Stimulated activated CD4-positive, alpha-beta T cell treated with anti-CD3 and anti-CD28 coated beads, TNF-alpha, amount 100 ng/mL, for 24 hours (primary cell): ENCODE results near the gene NOL8.

Source experiments
- DNase-seq, 3 experiments: peaks; one replicate each; pipeline ENCODE4 v3.0.0-alpha.2; 2020; ENCODE audit warnings: low read depth in 3 of 3

Gene NOL8

GRCh38 chr9:92325269-92325990, at the start of gene NOL8, which contains the start of gene CENPP:
Gene NOL8, minus strand, starts transcription at chr9:92325350. Its CDS starts 1,189 bp downstream, at chr9:92324161.
Gene CENPP, plus strand, starts transcription at chr9:92325953.
- DNase-seq: peak; percentile 65 to 76 (median 70)

GRCh38 chr9:92373167-92373566, 48.0 kb upstream of the NOL8 start:
- no peak for DNase-seq

GRCh38 chr9:92369075-92369474, 43.9 kb upstream of the NOL8 start:
- DNase-seq: no peak

- DNase-seq: no peak
Measured at GRCh38 chr9:92360083-92360482, 34.9 kb upstream of the NOL8 start.

- no peak for DNase-seq
Measured at GRCh38 chr9:92359394-92359995, 34.3 kb upstream of the NOL8 start.

- DNase-seq: no peak
Measured at GRCh38 chr9:92353051-92353450, 27.9 kb upstream of the NOL8 start.

GRCh38 chr9:92350740-92351133, 25.6 kb upstream of the NOL8 start:
- no peak for DNase-seq

- DNase-seq: no peak
Measured at GRCh38 chr9:92349771-92350739, 24.9 kb upstream of the NOL8 start.

- DNase-seq: no peak
Measured at GRCh38 chr9:92345582-92345981, 20.4 kb upstream of the NOL8 start.

- no peak for DNase-seq
Measured at GRCh38 chr9:92342825-92343488, 17.8 kb upstream of the NOL8 start.

GRCh38 chr9:92341578-92341977, 16.4 kb upstream of the NOL8 start:
- no peak for DNase-seq

- no peak for DNase-seq
Measured at GRCh38 chr9:92333282-92333634, 8.1 kb upstream of the NOL8 start.

- DNase-seq: no peak
Measured at GRCh38 chr9:92332577-92333281, 7.6 kb upstream of the NOL8 start.

GRCh38 chr9:92328225-92328624, 3.1 kb upstream of the NOL8 start:
- no peak for DNase-seq

GRCh38 chr9:92327283-92327850, 2.2 kb upstream of the NOL8 start:
- no peak for DNase-seq

- DNase-seq: no peak
Measured at GRCh38 chr9:92325991-92326500, 896 bp upstream of the NOL8 start.

GRCh38 chr9:92324889-92325268, 271 bp downstream of the NOL8 start:
- DNase-seq: no peak

GRCh38 chr9:92324431-92324830, 719 bp downstream of the NOL8 start:
- DNase-seq: no peak

GRCh38 chr9:92315456-92315855, 9.7 kb downstream of the NOL8 start:
- DNase-seq: no peak

- DNase-seq: no peak
Measured at GRCh38 chr9:92313624-92314012, 11.5 kb downstream of the NOL8 start.
